Stimulated activated CD8-positive, alpha-beta memory T cell treated with anti-CD3 and anti-CD28 coated beads, Interleukin-12 subunit alpha, Interleukin-12 subunit beta, amount 100 ng/mL, for 24 hours (primary cell): Measurements from ENCODE around the gene ACTN1.
"Not testable (repeated sequence)": the region's sequence is repeated elsewhere in the genome, so short reads cannot be mapped to it uniquely, and the experiment has no call there.

Experiments used
- DNase-seq: peaks from one replicate; pipeline ENCODE4 v3.0.0-alpha.2; 2020; ENCODE audit errors: extremely low read depth

Gene ACTN1

GRCh38 chr14:68986926-68987652 lies 8.0 kb upstream of the ACTN1 start:
- no peak for DNase-seq

- DNase-seq, result no peak
Measured at GRCh38 chr14:68986225-68986624, 7.1 kb upstream of the ACTN1 start.

GRCh38 chr14:68984686-68985085 lies 5.6 kb upstream of the ACTN1 start:
- no peak for DNase-seq

- no peak for DNase-seq
Measured at GRCh38 chr14:68983191-68983590, 4.1 kb upstream of the ACTN1 start.

GRCh38 chr14:68982581-68982980 lies 3.5 kb upstream of the ACTN1 start:
- DNase-seq, result no peak

GRCh38 chr14:68981539-68981976 lies 2.5 kb upstream of the ACTN1 start:
- DNase-seq, result no peak

GRCh38 chr14:68981139-68981538 lies 2.0 kb upstream of the ACTN1 start:
- no peak for DNase-seq

- DNase-seq, result no peak
Measured at GRCh38 chr14:68979722-68980451, 785 bp upstream of the ACTN1 start.

- no peak for DNase-seq
Measured at GRCh38 chr14:68978172-68978911, 760 bp downstream of the ACTN1 start.

GRCh38 chr14:68977718-68978171 lies 1.4 kb downstream of the ACTN1 start:
- DNase-seq, result no peak

GRCh38 chr14:68977180-68977717 lies 1.9 kb downstream of the ACTN1 start:
- DNase-seq, result no peak

GRCh38 chr14:68976160-68977067 lies 2.7 kb downstream of the ACTN1 start:
- DNase-seq, result no peak

GRCh38 chr14:68975667-68976066 lies 3.4 kb downstream of the ACTN1 start:
- DNase-seq, result no peak

GRCh38 chr14:68974759-68975347 lies 4.2 kb downstream of the ACTN1 start:
- no peak for DNase-seq

- DNase-seq, result no peak
Measured at GRCh38 chr14:68973639-68974038, 5.5 kb downstream of the ACTN1 start.

- DNase-seq, result not testable (repeated sequence)
Measured at GRCh38 chr14:68973219-68973565, 5.9 kb downstream of the ACTN1 start.

GRCh38 chr14:68972507-68973218 lies 6.4 kb downstream of the ACTN1 start:
- no peak for DNase-seq

- DNase-seq, result no peak
Measured at GRCh38 chr14:68971411-68972035, 7.6 kb downstream of the ACTN1 start.

GRCh38 chr14:68970736-68971135 lies 8.4 kb downstream of the ACTN1 start:
- no peak for DNase-seq
